Measurements from ENCODE around the gene GJD4.
A peak's percentile ranks its signal among the peaks of the same experiment; 100 is the strongest.

Gene GJD4

GRCh38 chr10:35632027-35632426 is 26.9 kb downstream of the GJD4 start:
- H3K4me2 ChIP-seq = no peak overlapping the region
- no peak for TF ChIP-seq CTCF (conservative IDR thresholded peaks at IDR 0.05; ENCODE audit: low read depth, low read length)
- no peaks in the 10 kb centered on the region for H3K4me1 ChIP-seq (ENCODE audit: low read depth, poor library complexity, severe bottlenecking)
- no peak overlapping the region for H3K4me3 ChIP-seq (IDR thresholded peaks at IDR 0.05; ENCODE audit: insufficient read depth, low read depth, low read length)
- no peaks in the 10 kb centered on the region for H3K79me2 ChIP-seq (ENCODE audit: insufficient read depth, low read depth)
- no peaks in the 10 kb centered on the region for H3K27me3 ChIP-seq (ENCODE audit: insufficient read depth, low read depth)
- no peak overlapping the region for H3K27ac ChIP-seq
- no peaks in the 10 kb centered on the region for H4K20me1 ChIP-seq (ENCODE audit: insufficient read depth)
- no peak overlapping the region for H3K9ac ChIP-seq
- no peak overlapping the region for H2AFZ ChIP-seq (ENCODE audit: low read depth)
- no peaks in the 10 kb centered on the region for H3K36me3 ChIP-seq (ENCODE audit: insufficient read depth)

DNA sequence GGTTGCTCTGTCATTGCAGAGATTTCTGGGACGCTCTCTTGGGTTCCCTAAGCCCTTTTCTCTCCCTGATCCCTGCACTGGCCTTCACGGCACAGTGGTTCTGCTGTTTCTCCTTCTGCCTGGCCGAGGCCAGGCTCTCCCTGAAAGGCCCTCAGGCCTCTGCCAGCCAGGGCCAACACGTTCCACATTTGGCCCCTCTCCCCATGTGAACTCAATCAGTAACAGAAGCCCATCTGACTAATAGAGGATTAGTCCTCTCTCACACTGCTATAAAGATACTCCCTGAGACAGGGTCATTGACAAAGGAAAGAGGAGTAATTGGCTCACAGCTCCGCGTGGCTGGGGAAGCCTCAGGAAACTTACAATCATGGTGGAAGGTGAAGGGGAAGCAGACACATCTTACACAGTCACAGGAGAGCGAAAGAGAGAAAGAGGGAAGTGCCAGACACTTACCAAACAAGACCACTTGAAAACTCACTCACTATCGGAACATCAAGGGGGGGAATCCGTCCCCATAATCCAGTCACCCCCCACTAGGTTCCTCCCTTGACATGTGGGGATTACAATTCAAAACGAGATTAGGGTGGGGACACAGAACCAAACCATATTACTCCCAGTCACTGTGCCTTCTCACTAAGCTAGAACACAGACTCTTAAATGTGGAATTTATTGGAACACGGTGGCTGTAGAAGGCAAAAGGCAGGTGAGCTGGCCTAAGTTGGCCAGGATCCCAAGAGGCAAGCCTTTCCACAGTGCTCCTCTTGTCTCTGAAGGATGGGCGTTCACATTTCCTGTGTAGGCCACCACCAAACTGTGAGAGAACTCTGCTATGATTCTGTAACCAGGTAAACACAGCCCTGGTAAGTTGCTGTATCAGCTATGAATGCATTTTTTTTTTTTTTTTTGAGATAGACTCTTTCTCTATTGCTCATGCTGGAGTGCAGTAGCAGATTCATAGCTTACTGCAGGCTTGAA is 28.2 kb downstream of the GJD4 start:
- Histone ChIP-seq H2AFZ (ENCODE audit: low read depth) (no peak overlapping the region), H3K9ac (no peak overlapping the region), H3K27me3 (ENCODE audit: insufficient read depth, low read depth) (no peaks in the 10 kb centered on the region), H3K79me2 (ENCODE audit: insufficient read depth, low read depth) (no peaks in the 10 kb centered on the region), H3K4me2 (no peak overlapping the region), H3K36me3 (ENCODE audit: insufficient read depth) (no peaks in the 10 kb centered on the region), H3K4me3 (IDR thresholded peaks at IDR 0.05; ENCODE audit: insufficient read depth, low read depth, low read length) (no peak overlapping the region), H3K27ac (no peak overlapping the region), H3K4me1 (ENCODE audit: low read depth, poor library complexity, severe bottlenecking) (no peaks in the 10 kb centered on the region), H4K20me1 (ENCODE audit: insufficient read depth) (no peaks in the 10 kb centered on the region)
- no peak for TF ChIP-seq CTCF (conservative IDR thresholded peaks at IDR 0.05; ENCODE audit: low read depth, low read length)

GRCh38 chr10:35635576-35635975 is 30.4 kb downstream of the GJD4 start:
- H4K20me1 ChIP-seq (ENCODE audit: insufficient read depth) = no peaks in the 10 kb centered on the region
- no peaks in the 10 kb centered on the region for H3K4me1 ChIP-seq (ENCODE audit: low read depth, poor library complexity, severe bottlenecking)
- no peak overlapping the region for H3K9ac ChIP-seq
- H3K79me2 ChIP-seq (ENCODE audit: insufficient read depth, low read depth) = no peaks in the 10 kb centered on the region
- no peaks in the 10 kb centered on the region for H3K27me3 ChIP-seq (ENCODE audit: insufficient read depth, low read depth)
- TF ChIP-seq CTCF (conservative IDR thresholded peaks at IDR 0.05; ENCODE audit: low read depth, low read length) = peak; percentile 96
- no peak overlapping the region for H3K4me3 ChIP-seq (IDR thresholded peaks at IDR 0.05; ENCODE audit: insufficient read depth, low read depth, low read length)
- peak overlapping the region; percentile 14; the same call in 1 of the 2 replicates for H2AFZ ChIP-seq (ENCODE audit: low read depth)
- no peak overlapping the region for H3K27ac ChIP-seq
- H3K4me2 ChIP-seq = 0 out of 2 replicates have a peak overlapping the region, but pooled peaks have one; percentile 6
- no peaks in the 10 kb centered on the region for H3K36me3 ChIP-seq (ENCODE audit: insufficient read depth)

DNA sequence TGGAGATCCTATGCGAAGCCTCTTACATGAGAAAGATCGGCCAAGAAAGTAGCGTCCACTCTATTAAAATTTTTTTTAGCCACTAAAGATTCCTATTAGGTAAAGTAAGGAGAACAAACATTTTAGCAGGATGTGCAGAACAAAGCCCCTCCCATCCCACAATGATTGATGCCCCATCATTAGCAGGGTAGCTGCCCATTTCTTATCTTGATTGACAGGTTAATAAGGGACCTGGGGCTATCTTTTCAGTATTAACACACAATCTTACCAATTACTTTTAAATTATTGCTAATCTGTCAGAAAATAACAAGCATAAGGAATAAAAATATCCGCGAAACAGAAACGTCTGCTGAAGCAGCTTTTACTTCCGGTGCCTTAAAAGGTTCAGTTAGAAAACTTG is 31.8 kb downstream of the GJD4 start:
- Histone ChIP-seq H3K27me3 (ENCODE audit: insufficient read depth, low read depth) (no peaks in the 10 kb centered on the region), H3K4me2 (no peak overlapping the region), H3K27ac (no peak overlapping the region), H3K4me1 (ENCODE audit: low read depth, poor library complexity, severe bottlenecking) (no peaks in the 10 kb centered on the region), H3K4me3 (IDR thresholded peaks at IDR 0.05; ENCODE audit: insufficient read depth, low read depth, low read length) (no peak overlapping the region), H3K79me2 (ENCODE audit: insufficient read depth, low read depth) (no peaks in the 10 kb centered on the region), H3K9ac (no peak overlapping the region), H3K36me3 (ENCODE audit: insufficient read depth) (no peaks in the 10 kb centered on the region), H2AFZ (ENCODE audit: low read depth) (no peak overlapping the region), H4K20me1 (ENCODE audit: insufficient read depth) (no peaks in the 10 kb centered on the region)
- TF ChIP-seq CTCF (conservative IDR thresholded peaks at IDR 0.05; ENCODE audit: low read depth, low read length) = no peak

Data from KMS-11 (cell line).